NCI-H1048 (cell line): ENCODE results near the gene RHOT1.

Experiments used
- DNase-seq: peaks from one replicate; lab custom pipeline; 2025; lab: John Stamatoyannopoulos, UW

RHOT1 gene

GRCh38 chr17:32269377-32269776 lies 127.1 kb downstream of the RHOT1 start:
- DNase-seq, result no peak

DNA sequence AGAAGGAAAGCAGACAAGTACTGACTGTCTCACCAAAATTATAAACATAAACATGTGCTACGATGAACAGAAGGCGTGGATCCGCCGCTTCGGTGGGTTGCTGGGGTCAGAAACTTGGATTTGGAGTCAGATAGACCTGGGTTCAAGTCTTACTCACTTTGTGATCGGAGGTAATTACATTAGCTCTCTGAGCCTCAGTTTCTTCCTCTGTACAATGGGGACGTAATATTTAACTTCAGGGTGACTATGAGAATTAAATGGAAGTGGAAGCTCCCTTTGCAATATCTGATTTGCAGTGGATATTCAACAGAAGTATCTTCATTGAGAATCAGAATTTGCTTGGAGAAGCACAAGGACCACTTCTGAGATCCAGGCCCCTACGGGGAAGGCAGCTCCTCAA lies 129.5 kb downstream of the RHOT1 start:
- no peak for DNase-seq

GRCh38 chr17:32274101-32274500 lies 131.8 kb downstream of the RHOT1 start:
- DNase-seq, result no peak

DNA sequence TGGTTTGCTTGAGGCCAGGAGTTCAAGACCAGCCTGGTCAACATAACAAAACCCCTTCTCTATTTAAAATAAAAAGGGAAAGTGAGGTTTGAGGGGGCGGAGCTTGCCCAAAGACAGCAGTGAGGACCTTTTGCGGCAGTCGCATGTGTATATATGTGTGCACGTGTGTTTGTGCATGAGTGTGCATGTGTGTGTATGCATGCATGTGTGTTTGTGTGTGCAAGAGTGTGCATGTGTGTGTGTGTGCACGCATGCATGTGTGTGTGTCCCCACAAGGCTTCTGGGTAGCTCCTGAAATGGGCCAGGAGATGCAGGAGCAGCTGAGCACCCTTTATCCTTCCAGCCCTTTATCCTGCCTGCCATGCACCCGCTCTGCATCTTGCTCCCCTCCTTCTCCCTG lies 132.3 kb downstream of the RHOT1 start:
- no peak for DNase-seq
